Measurements from ENCODE around the gene IL1RL2.

The IL1RL2 gene

DNA sequence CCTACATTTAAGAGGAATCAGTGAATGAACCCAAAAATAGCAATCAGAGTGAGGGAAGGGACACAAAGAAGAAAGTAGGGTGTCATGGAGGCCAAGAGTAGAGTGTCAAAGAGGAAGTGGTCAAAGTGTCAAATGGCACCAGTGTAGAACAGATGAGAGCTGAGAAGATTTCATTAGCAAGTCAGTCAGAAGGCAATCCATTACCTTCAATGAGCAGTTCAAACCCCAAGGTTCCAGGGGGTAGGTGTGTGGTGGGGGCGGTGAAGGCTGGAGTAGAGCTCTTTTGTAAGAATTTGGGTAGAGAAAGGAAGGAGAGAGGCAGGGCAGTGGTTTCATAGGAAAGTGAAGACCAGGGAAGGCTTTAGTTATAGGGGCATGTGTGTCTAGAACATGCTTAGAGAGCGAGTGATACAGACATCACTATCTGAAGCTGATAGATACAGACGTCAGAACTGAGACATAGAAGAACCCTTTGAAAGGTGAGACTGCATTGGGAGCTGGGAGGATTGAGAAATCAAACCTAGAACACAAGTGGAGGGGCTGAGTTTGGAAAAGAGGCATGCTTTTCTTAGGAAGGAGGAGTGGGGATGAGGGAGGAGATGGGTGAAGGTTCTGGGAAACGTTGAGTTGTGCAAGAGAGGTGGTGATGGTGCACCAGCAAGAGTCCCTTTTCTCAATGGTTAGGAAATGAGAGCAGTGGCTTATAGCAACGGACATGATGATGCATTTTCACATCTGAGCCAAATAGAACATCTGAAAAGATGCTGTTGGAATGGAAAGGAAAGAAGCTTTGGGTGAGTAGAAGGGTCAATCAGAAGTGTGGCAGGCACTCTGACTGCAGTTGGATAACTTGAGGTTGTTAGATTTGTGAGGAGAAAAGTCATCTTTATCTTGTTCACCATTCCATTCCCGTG lies 75.7 kb downstream of the IL1RL2 start:
- in situ Hi-C loops (cut with HindIII; ENCODE audit: low sequenced_read_pairs) = no loop called here

DNA sequence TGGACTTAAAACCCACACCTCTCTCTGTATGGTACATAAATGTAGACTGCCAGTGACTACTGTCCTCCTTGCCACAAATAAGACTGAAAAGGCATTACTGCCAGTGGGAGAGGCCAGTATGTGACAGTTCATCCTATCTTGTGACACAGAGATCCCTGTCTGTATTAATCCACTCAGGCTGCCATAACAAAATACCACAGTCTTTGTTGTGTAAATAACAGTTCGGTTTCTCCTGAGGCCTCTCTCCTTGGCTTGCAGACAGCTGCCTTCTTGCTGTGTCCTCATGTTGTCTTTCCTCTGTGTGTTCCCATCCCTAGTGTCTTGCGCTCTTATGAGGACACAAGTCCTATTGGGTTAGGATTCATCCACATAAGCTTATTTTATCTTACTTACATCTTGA lies 78.1 kb downstream of the IL1RL2 start:
- in situ Hi-C loops (cut with HindIII; ENCODE audit: low sequenced_read_pairs) = no loop called here

DNA sequence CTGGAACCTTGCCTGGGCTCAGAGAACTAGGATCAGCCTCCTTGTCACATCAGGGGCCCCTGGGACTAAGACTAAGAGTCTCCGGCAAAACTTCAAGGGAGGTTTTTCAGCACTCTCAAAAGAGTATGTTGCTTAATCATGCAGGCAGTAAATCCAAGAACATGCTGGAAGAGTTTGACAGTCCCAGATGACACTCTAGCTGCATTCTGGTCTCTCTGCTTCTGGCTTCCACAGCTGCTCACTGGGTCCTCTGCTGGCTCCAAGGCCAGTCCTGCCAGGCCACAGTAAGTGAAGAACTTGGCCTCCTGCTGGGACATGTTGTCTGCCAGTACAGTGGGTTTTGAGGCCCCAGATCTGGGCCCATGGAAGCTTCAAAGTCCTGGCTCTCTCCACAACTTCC lies 79.4 kb downstream of the IL1RL2 start:
- in situ Hi-C loops (cut with HindIII; ENCODE audit: low sequenced_read_pairs) = no loop called here

DNA sequence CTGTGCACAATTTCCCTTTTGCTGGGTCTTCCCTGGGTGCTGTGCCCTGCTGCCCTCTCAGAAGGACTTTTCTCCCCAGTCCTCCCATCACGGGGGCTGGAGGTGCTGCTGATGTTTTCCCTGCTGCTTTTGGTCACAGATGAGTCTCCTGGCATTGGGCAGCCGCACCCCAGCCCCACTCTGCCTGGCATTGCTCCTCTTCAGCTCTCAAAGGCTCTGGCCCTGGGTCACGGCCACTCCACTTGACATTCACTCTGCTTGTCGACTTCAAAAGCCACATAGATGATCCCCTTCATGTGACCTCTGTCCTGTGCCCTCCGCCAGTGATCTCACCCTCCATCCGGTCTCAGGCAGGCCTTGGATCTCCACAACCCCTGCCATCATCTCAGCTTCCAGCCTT lies 81.0 kb downstream of the IL1RL2 start:
- in situ Hi-C loops (cut with HindIII; ENCODE audit: low sequenced_read_pairs) = no loop called here

- in situ Hi-C loops (cut with HindIII; ENCODE audit: low sequenced_read_pairs) = no loop called here
Measured at GRCh38 chr2:102268510-102269199, 81.8 kb downstream of the IL1RL2 start.

- in situ Hi-C loops (cut with HindIII; ENCODE audit: low sequenced_read_pairs) = no loop called here
Measured at GRCh38 chr2:102269200-102269524, 82.3 kb downstream of the IL1RL2 start.

- in situ Hi-C loops (cut with HindIII; ENCODE audit: low sequenced_read_pairs) = no loop called here
Measured at GRCh38 chr2:102271844-102272243, 85.0 kb downstream of the IL1RL2 start.

- in situ Hi-C loops (cut with HindIII; ENCODE audit: low sequenced_read_pairs) = no loop called here
Measured at GRCh38 chr2:102273619-102274211, 86.9 kb downstream of the IL1RL2 start.

GRCh38 chr2:102276549-102277201 lies 89.9 kb downstream of the IL1RL2 start:
- in situ Hi-C loops (cut with HindIII; ENCODE audit: low sequenced_read_pairs) = no loop called here

DNA sequence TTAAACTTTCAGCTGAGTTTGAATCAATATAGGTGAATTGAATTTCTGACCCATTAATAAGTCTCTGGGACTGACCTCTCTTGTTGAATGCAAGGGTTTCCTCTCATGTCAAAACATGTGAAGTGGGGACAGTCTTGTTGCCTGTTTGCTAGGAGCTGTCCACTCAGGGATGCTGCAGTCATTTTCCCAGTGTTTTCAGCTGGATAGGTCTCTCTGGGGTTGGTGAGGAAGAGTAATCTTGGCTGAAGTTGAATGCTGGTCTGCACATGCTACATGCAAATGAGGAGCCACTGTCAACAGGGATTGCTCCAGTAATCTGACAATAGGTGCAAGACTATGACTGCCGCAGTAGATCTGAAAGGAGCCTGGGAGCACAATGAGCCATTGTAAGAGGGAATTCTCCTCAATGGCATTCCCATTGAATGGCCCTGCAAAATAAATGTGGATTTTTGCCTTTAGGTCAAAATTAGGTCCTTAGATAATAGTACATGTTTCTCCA lies 90.4 kb downstream of the IL1RL2 start:
- in situ Hi-C loops (cut with HindIII; ENCODE audit: low sequenced_read_pairs) = no loop called here

DNA sequence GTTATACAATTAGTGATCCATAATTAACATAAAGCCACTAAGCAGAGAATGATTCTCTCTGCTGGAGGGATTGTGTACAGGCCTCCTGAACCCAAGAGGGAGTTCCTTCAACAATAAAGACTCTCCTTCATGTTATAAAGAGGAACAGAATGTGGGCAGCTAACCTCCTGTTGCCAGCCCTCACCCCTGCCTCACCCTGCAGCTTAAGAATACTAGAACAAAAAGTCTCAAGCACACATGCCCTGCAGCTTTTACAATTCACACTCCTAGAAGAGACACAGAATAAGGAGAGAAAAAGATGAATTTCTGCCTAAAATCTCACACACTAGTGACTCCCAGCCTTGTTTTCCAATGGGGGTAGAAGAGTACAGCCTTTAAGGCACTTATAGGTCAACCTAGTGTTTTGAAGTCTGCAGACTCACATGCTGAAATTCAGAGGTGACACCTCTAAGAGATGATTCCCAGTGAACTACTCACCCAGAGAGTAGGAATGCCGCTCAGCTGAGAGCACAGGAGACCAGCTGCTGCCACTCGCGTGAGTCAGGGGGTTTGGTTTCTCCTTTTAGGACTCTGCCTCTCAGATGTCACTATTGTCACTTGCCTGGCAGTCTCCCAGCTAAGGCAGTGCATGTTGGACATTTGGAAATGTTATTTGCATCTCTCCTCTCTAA lies 92.0 kb downstream of the IL1RL2 start:
- in situ Hi-C loops (cut with HindIII; ENCODE audit: low sequenced_read_pairs) = no loop called here

GRCh38 chr2:102279391-102279735 lies 92.5 kb downstream of the IL1RL2 start:
- in situ Hi-C loops (cut with HindIII; ENCODE audit: low sequenced_read_pairs) = no loop called here

DNA sequence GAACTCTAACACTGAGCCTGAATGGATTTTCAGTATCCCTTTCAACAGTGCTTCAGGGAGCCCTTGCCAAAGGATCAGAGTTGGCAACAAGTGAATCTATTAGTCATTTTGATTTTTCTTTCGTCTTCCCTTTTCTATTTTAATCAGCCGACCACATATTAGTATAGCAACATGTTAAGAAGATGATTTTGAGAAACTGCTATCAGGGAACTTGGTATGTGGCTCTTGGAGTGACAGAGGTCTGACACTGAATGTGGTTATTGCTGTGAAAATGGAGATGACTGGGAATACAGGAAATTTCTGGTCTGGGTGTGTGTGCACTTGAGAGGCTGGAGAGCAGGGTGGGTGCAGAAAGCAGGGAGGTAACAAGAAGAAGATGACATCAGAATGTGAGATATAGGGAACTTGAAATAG lies 95.9 kb downstream of the IL1RL2 start:
- in situ Hi-C loops (cut with HindIII; ENCODE audit: low sequenced_read_pairs) = no loop called here

DNA sequence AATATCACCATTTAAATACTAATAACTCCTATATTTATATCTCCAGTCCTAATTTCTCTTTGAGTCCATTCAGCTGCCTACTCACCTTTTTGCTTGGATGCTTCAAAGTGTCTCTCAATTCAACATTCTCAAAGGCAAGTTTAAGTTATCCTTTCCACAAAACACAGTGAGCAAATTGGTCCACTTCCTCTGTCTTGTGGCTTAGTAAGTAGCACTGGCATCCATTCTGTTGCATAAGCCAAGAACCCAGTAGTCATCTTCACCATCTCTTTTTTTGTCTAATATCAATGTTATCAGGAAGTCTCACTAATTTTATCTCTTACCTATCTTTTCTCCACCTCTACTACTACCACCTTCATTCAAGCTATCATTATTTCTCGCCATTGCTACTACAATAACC lies 97.2 kb downstream of the IL1RL2 start:
- in situ Hi-C loops (cut with HindIII; ENCODE audit: low sequenced_read_pairs) = no loop called here

DNA sequence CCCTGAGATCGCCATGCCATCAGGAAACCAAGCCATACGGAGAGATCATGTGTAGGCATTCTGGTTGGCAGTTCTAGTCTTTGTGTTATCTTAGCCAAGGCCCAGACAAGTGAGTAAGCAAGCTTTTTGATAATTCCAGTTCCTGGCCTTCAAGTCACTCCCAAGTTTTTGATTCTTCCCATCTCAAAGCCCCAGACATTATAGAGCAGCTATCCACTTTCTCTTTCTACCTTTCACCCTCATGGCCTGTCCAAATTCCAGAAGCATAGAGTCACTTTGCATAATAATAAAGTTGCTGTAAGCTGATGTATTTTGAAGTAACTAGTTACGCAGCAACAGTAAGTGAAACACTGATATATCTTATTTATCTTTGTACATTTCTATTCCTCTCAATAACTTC lies 97.8 kb downstream of the IL1RL2 start:
- in situ Hi-C loops (cut with HindIII; ENCODE audit: low sequenced_read_pairs) = no loop called here

GRCh38 chr2:102285368-102285767 lies 98.5 kb downstream of the IL1RL2 start:
- in situ Hi-C loops (cut with HindIII; ENCODE audit: low sequenced_read_pairs) = no loop called here

DNA sequence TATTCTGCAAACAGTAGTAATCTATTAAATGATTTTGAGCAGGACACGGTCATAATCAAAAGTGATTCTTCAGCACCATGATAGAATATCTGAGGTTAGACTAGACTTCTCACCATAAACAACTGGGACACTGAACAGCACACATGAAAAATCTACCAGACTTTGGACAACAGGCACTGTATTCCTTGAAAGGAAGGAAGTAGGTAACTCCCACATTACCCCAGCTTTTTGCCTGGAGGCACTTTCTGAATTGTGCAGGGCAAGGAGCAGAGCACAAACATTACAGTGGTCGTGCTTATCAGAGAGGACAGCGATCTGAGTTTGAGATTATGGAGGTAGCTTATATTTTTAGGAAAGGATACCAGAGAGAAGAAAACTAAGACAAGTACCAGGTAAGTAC lies 99.2 kb downstream of the IL1RL2 start:
- in situ Hi-C loops (cut with HindIII; ENCODE audit: low sequenced_read_pairs) = no loop called here

- in situ Hi-C loops (cut with HindIII; ENCODE audit: low sequenced_read_pairs) = no loop called here
Measured at GRCh38 chr2:102289129-102289528, 102.3 kb downstream of the IL1RL2 start.
